HT-29 (cell line): ENCODE results near the gene LRRC8C. TPM values are rescaled to one million over a fixed set of nuclear protein-coding genes. Genes with fewer than 3 reads are reported as not detected.

Experiments
- DNase-seq: peaks from one replicate; pipeline ENCODE4 v3.0.0-alpha.2; 2015; ENCODE audit warnings: low spot score
- total RNA-seq: library from RNA; depleted of rRNA; stranded (reverse); fragments of >200 nt; shearing (Covaris generic); gene quantifications from 2 replicates; pipeline ENCODE4 v1.2.3, GENCODE V29; 2014

The LRRC8C gene
- total RNA-seq, 1 experiment from 2014 or later: 2.9 TPM

DNA sequence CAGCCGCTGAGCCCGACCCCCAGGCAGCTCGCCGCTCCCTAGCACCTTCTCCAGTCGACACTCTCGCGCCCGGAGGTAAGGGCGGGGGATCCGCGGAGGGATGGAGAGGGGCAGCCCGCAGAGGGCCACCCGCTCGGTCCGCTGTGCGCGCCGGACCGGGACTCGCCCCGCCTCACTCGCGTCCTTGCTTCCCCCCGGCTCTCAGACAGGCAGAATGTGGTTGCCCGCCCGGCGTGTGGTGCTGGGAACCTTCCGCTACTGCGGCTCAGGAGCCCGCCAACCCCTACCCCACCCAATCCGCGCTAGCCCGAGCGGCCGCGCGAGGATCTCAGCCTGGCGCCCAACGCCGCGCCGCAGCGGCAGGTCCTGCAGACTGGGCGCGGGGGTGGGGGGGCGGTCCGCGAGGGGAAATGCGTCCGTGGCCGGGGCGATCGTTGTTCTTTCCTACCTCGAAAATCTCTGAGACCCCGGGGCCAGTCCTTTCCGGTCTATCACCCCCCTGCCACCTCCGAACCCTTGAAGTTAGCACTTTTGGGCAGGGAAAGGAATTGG lies 404 bp downstream of the LRRC8C start:
- DNase-seq: peak; percentile 53

DNA sequence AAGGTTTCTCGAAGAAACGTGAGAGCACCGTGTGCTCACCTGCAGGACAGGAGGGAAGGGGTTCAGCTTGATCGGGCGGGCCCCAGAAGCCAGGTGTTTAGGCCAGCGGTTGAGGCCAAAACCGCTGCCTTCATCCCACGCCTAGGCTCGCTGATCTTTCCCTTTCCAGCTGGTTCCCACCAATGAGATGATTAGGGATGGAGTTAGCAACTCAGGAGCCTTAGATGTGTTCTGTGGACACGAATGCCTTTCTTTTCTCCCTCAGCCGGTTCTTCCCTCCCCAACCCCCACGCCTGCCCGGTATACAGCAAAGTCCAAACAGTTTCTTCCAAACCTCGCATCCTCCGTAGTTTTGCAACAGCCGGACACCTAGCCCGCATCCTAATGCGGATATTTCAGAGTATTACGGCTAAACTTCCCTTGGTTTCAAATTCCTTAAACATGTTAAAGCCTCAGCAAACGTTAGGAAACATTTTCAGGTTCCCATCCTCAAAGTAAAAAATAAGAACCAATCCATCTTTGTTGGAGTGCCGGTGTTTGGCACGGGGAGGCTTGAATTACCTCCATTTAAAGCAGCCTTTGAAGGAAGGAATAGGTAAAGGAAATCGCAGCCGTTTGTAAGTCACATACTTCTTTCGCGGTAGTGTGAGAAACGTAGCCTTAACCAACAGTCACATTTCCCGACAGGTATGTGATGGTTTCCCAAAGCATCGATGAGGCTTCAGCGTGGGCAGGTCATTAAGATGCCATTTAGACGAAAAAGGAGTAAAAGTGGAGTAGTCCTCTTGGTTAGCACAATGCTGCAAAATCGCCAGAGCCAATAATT lies 1.1 kb downstream of the LRRC8C start:
- DNase-seq: peak; percentile 43

DNA sequence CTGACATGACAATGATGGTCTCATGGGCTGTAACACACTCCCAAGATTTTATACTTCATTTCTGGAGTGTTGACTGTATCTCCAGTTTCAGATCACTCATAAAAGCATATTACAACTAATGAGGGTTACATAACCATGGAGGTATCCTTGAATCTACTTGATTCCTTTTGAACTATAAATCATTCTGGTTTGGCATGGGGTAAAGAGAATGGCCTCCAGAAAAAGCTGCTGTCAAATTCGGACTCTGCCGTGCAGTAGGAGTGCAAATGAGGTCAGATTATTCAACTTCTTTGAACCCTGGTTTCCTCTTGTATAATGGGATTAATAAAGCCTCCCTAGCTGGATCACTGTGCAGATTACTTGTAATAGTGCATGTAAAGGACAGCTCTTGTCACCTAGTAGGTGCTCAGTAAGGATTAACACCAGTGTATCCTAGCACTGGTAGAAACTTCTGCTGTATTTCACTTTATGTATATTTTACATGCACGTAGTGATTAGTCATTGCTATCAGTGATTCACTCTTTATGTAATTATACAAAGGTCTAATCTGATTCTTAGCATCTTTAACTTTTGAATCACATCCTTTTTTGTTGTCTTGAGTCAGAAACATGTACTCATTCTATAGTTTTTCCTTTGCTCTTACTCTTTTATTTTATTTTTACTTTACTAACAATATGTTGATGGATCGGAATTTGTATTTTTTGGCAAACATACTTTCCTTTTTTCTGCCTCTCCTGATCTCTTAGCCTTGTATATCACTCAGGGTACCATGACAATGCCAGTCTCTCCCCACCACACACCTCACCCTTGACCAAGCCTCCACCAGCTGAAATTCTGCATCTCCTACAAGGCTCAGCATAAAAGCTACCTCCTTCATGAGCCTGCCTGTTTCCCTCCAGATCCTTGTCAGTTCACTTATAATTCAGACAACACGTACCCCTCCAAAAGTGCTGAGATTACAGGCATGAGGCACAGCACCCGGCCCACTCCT lies 3.2 kb downstream of the LRRC8C start:
- DNase-seq: no peak

DNA sequence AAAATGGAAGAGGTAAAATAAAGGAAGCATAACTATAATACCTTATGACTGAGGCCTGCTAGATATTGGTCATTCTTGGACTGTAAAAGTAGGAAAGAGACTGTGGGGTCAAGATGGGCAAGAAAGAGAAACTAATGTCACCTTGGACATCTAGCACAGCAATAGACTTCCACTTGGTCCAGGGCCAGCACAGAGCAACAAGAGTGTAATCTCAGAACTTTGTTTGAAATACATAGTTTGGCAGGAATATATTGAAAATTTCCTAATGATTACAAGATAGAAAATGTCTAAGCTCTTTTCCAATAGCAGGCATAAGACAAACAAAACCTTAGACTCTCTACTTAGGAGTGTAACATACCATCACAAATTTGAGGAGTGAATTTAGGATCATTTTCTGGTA lies 4.6 kb downstream of the LRRC8C start:
- DNase-seq: no peak

DNA sequence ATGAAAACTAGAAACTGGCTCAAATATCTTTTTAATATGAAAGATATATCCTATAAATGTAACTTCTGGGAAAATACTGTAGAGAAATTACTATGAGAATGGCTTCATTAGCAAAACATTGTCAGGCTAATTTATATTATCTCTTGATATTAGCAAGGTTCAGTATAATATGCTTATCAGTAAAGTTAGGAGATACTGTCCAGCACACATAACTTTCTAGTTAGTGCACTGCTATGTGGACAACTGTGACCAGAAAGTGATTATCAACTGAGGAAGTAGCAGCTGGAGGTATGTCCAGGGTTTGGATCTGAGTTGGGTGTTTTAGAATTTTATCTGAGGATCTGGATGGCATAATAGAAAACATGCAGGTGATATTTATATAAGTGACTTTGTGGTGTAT lies 7.5 kb downstream of the LRRC8C start:
- no peak for DNase-seq

DNA sequence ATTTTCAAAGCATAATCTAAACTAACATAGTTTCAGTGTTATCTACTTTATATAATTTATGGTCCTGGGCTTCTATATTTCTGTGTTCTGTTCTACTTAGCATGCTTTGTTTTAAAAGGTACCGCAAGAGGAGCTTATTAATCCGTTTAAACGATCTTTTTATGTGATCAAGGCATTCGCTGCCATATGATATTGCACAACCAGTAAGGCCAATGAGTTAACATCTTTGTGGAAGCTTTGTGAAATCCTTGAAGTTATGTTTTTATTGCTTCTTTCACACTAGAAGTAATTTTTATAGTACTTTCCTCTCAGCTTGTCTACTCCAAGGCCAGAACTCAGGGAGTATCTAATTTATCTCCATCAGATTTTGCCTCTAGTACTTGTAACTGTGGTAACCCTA lies 8.9 kb downstream of the LRRC8C start:
- DNase-seq: no peak

DNA sequence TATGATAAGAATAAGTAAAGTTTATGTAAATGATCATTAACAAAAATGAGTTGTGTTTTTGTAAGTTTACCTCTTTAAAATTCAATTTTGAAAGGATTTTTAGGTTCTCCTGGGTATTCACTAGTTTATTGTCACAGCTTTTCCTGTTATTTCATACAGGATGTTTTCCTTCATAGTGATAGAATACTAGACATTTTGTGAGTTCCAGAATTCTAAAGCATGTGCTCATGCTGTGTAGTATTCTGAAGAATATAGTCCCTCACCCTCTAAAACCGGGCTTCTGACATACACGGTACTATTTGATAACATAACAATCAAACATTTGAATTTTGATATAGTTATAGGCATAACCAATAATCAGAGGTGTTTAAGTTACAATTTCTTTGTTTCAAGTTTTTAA lies 10.7 kb downstream of the LRRC8C start:
- DNase-seq: no peak

DNA sequence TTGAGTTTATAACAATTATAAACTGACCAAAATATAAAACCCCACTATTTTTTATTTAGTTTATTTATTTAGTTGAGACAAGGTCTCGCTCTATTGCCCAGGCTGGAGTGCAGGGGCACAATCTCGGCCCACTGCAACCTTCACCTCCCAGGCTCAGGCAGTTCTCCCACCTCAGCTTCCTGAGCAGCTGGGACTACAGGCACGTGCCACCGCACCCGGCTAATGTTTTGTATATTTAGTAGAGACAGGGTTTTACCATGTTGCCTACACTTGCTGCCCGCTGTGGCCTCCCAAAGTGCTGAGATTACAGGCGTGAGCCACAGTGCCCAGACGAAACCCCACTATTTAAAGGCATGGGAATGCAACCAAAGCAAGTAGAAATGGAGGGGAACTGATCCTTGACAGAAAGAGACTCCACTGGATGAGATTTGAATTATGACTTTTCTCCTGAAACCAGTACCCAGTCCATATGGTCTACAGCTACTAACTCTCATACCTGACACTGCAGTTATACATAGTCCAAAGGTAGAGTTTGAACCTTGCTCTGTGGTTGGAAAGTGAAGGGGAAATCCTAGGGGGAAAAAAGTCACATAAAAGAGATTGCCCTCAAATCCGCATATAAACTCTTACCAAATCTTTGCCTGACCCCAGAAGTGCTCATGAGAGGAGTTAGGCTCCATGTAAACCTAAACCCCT lies 11.3 kb downstream of the LRRC8C start:
- no peak for DNase-seq

DNA sequence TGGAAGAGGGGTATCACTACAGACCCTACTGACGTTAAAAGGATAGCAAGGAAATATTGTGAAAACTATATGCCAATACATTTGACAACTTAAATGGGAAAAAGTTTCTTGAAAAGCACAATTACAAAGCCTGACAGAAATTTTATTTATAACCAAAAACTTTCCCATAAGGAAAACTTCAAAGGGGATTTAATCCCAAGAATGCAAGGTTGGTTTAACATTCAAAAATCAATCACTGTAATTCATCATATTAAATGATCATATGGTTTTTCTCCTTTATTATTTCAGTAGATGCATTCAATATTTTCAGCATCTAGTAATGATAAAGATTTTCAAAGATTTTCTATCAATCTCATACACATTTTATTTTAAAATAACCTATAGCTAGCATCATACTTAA lies 13.3 kb downstream of the LRRC8C start:
- no peak for DNase-seq

DNA sequence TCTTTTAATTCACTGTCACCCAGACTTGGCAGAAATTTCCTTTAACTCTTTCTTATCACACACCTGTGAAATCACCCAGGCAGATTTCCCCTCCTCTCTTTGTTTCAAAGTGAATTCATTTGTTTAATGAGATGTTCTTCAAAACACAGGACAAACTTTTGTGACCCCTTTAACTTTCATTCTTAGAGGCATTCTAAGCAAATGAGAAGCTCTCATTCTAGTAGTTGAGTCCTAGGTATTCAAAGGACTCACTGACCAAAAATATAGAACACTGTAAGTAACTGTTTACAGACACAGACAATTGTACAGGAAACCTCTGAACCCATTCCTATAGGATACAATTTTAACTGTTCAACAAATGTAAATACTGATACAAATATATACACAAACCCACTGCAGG lies 16.9 kb downstream of the LRRC8C start:
- no peak for DNase-seq

DNA sequence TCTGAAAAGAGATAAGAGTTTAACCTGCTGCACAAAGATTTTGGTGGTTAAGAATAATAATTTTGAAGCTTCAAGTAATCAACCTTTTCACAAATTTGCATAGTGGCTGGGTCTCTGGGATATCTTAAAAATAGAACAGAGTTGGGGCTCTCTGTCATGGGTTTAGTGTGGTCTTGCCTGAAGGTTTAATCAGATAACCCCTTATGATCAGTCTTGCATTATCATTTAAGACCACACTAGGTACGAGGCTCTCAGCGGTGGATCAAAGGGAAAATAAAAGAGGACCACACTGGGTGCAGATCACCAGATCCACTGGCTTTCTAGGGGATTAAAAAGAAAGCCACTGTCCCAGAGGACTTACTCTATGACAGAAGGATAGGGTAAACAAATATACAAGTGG lies 19.5 kb downstream of the LRRC8C start:
- no peak for DNase-seq

DNA sequence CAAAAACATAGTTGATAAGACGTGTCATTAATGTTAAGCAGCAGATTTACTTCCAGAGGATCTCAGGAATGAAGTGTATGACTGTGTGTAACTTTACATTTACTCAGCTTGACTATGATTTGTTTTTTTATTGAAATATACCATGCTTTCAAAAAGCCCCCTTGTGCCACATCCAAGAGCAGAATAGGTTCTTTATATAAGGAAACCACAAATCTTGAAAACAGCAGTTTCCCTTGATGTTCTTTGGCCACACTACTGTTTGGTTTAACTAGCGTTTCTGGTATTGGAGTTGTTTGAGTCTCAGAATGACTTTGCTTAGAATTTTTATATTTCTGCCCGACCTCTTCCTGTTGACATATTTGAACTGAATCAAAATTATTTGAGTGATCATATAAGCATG lies 25.0 kb downstream of the LRRC8C start:
- DNase-seq: no peak

DNA sequence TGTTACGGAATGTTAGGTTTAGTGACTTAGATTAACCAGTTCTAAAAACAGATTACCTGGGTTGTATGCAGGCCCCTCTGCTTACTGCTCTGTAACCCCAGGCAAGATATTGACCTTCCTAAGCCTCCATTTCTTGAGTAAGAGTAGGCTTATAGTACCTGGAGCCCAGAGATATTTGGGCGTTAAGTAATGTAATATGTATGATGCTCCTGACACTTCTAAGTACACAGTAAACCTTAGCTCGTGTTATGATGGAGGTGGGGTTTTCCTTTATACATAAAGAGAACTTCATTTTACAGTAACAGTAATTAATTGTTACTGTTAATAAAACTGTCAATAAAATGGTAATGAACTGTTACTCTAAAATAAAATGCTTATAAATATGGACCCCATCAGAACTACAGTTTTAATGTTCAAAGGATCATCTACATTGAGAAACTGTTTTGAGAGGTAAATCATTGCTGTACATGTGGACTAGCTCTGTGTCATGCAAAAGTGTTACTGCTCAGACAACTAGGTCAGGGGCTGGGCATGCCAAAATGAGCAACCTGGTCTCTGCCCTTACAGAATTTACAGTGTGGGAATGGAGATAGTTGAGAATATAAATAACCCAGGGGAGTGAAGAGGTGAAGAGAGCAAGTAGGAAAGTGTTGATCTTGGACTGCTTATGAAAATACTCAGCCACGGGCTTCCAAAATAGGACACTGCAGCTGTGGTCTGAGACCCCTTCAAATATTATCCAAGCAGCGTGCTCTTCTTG lies 26.6 kb downstream of the LRRC8C start:
- no peak for DNase-seq

DNA sequence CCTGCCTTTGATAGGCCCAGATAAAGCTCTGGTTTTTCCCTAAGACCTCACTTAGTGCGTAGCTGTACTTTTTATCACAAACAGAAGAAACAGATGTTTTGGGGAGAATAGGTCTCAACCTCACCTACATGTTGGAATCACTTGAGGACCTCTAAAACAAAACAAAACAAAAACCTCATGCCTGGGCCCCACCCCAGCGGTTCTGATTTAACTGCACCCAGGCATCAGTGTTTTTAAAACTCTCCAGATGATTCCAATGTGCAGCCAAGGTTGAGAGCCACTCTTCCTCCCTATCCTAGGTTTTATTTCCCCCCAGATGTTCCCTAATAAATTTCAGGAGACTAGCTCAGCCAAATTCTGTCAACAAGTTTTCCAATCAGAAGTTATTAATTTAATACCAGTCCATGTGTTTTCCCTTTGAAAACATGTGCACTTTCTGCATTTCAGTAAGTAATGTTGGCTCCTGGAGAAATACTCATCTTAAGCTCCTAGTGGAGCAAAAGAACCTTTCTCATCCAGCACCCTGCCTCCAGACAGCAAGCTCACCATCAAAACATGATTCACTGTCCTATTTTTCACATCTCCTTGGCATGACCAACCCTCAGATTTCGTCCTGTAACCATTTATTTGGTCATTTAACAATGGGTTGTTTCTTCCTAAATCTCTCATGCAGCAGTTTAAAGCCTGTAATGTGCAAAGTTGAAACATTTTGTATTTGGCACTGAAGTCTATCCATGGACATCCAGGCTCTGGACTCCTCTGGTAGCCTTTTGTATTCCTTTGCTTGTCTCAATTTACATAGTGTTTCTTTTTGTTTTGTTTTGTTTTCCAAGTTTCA lies 27.5 kb downstream of the LRRC8C start:
- DNase-seq: no peak

DNA sequence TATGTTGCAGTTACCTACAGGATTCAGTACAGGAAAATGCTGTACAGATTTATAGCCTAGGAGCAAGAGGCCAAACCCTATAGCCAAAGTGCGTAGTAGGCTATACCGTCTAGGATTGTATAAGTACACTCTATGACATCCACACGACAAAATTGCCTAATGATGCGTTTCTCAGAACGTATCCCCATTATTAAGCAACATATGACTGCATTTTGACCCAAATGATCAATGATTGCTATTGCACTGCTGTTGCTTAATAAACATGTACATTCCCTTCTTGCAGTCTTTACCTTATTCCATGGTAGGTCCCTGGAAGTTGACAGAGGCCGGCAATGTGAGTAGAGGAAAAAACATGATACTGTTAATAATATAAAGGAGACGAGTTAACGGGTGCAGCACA lies 33.0 kb downstream of the LRRC8C start:
- no peak for DNase-seq

DNA sequence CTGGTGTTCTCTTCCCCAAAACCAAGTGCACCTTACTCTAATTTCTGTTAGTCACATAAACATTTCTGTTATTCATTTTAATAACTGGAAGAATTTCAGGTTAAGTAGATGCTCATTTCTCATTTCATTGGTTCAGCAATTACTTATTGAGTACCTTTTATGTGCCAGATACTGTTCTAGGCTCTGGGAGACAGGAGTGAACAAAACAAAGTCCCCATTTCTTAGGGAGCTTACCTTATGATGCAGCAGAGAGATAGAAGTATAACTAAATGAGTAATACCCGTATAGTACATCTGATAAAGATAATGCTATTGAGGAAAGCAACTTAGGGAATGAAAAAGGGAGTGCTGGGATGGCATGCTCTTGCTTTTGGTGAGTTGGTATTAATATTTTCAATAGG lies 33.7 kb downstream of the LRRC8C start:
- DNase-seq: no peak

DNA sequence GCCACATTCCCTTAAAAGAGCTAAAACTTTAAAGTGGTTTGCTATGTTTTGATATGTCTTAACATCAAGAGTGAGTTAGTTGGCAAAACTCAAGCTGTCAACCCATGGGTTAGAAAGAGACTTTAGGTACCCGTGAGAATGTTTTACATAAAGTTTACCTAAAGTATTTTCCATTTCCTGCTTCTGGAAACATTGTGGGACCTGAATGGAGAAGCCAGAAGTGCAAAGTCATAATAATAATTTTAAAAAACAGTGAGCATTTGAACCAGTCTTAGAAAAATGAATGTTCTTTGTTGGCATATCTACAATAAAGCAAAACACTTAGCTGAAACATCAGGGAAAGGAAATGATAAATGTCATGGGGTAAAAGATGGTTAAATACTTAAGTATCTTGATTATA lies 34.8 kb downstream of the LRRC8C start:
- DNase-seq: no peak

DNA sequence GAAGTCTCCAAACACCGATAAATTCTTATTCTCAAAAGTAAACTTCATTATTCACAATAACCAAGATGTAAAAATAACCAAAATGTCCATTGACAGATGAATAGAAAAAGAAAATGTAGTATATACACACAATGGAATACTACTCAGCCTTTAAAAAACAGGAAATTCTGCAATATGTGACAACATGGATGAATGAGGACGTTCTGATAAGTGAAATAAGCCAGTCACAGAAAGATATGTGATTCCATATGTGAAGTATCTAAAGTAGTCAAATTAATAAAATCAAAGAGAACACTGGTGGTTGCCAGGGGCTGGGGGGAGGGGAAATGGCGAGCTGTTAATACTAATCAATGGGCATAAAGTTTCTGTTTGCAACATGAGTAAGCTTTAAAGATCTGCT lies 36.0 kb downstream of the LRRC8C start:
- DNase-seq: no peak

DNA sequence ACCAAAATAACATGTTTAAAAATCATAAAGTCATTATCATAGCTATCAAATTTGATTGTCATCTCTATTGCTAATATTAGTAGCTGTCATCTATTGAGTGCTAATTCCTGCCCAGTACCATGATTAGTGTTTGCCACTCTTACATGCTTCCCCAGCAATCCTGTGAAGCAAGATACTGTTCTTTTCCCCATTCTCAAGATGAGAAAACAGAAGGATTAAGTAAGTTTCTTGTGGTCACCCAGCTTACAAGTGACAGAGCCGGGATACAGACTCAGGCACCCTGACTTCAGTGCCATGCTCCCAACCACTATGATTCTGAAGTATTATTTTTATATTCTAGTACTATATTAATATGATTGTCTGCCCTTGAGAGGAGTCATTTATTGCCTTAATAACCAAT lies 36.5 kb downstream of the LRRC8C start:
- no peak for DNase-seq

DNA sequence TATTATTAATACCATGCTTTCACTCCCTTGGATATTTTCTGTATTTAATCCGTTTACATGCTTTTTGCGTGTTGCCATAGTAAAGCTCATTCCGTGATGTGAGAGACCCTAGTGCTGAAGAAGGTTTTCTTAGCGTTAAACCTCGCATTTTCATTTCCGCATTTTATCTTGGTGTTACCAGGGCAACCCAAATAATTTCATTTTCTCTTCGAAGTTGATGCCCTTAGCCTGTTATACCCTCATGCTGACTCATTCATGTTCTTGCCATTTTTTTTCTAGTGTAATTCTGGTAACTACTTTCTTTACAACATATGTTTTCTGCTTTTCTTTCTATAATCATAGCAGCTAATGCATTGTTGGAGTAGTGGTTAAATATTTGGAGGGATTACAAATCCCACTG lies 37.2 kb downstream of the LRRC8C start:
- no peak for DNase-seq
